HG02884 (cell line): ENCODE data around the gene TMEM94.
A peak's percentile ranks its signal among the peaks of the same experiment; 100 is the strongest.
"Not testable (repeated sequence)": the region's sequence is repeated elsewhere in the genome, so short reads cannot be mapped to it uniquely, and the experiment has no call there.

Experiments used
- ATAC-seq: cut with Tn5 transposase; IDR thresholded peaks from one replicate; pipeline ENCODE4 v1.9.1; 2021; ENCODE audit warnings: mild to moderate bottlenecking, moderate library complexity; ENCODE audit not compliant: unreplicated experiment

TMEM94 gene

GRCh38 chr17:75456417-75457046 is at the start of gene TMEM94:
TMEM94 (plus strand) TSS chr17:75456635; CDS start chr17:75471906, 15,271 bp downstream.
- peak; percentile 93 for ATAC-seq

- no peak for ATAC-seq
Measured at GRCh38 chr17:75407655-75408352, 48.6 kb upstream of the TMEM94 start.

GRCh38 chr17:75410141-75410540 is 46.3 kb upstream of the TMEM94 start:
- ATAC-seq = no peak

- ATAC-seq = no peak
Measured at GRCh38 chr17:75411328-75412067, 44.9 kb upstream of the TMEM94 start.

GRCh38 chr17:75412455-75413317 is 43.7 kb upstream of the TMEM94 start:
- ATAC-seq = no peak

GRCh38 chr17:75414488-75414887 is 41.9 kb upstream of the TMEM94 start:
- no peak for ATAC-seq

GRCh38 chr17:75416006-75416405 is 40.4 kb upstream of the TMEM94 start:
- no peak for ATAC-seq

GRCh38 chr17:75417054-75417580 is 39.3 kb upstream of the TMEM94 start:
- no peak for ATAC-seq

GRCh38 chr17:75418531-75418930 is 37.9 kb upstream of the TMEM94 start:
- no peak for ATAC-seq

- no peak for ATAC-seq
Measured at GRCh38 chr17:75428543-75429469, 27.6 kb upstream of the TMEM94 start.

- no peak for ATAC-seq
Measured at GRCh38 chr17:75430159-75430974, 26.1 kb upstream of the TMEM94 start.

- no peak for ATAC-seq
Measured at GRCh38 chr17:75433218-75433783, 23.1 kb upstream of the TMEM94 start.

- ATAC-seq = not testable (repeated sequence)
Measured at GRCh38 chr17:75434433-75434832, 22.0 kb upstream of the TMEM94 start.

GRCh38 chr17:75437404-75437803 is 19.0 kb upstream of the TMEM94 start:
- ATAC-seq = not testable (repeated sequence)

- ATAC-seq = no peak
Measured at GRCh38 chr17:75439287-75439686, 17.1 kb upstream of the TMEM94 start.

- no peak for ATAC-seq
Measured at GRCh38 chr17:75440738-75441448, 15.5 kb upstream of the TMEM94 start.

- no peak for ATAC-seq
Measured at GRCh38 chr17:75442168-75443103, 14.0 kb upstream of the TMEM94 start.
